Natural killer cell treated with Interleukin-12 subunit alpha and Interleukin-12 subunit beta and Interleukin-15 and Interleukin-18, amount 100 ng/mL, for 72 hours (primary cell): ENCODE measurements around the gene PGPEP1. TPM values are rescaled to one million over a fixed set of nuclear protein-coding genes. Genes with fewer than 3 reads are reported as not detected.

ENCODE experiments used
- total RNA-seq, 2 donors: library from RNA; stranded (reverse); gene quantifications; one replicate each; pipeline ENCODE4 v1.2.3, GENCODE V29; 2022

PGPEP1 gene
- total RNA-seq, 2 donors from 2014 or later = 42.1 to 50.7 TPM

Other genes starting within 250 kb of the PGPEP1 start
- 10 to 100 TPM; 30.3 to 31.4 TPM for gene MAST3, start 242.8 kb upstream of the PGPEP1 start, total RNA-seq
- 10 to 100 TPM; 12.6 to 20.1 TPM for gene PIK3R2, start 187.4 kb upstream of the PGPEP1 start, total RNA-seq
- gene IFI30, start 166.8 kb upstream of the PGPEP1 start, total RNA-seq = 100 to 1,000 TPM in 1 of 2 donors, 10 to 100 TPM in 1; 76.2 to 139 TPM
- 10 to 100 TPM; 17.4 to 34.2 TPM for gene MPV17L2, start 147.4 kb upstream of the PGPEP1 start, total RNA-seq
- 1 to 10 TPM; 3.9 to 5.1 TPM for gene RAB3A, start 136.6 kb upstream of the PGPEP1 start, total RNA-seq
- 1 to 10 TPM in 1 of 2 donors, under 1 TPM in 1; 0.22 to 1.4 TPM for gene PDE4C, start 114.2 kb upstream of the PGPEP1 start, total RNA-seq
- gene IQCN, start 66.1 kb upstream of the PGPEP1 start, total RNA-seq = 1 to 10 TPM; 1.5 to 4.0 TPM
- 100 to 1,000 TPM; 218 to 267 TPM for gene JUND, start 59.0 kb upstream of the PGPEP1 start, total RNA-seq
- 100 to 1,000 TPM; 153 to 223 TPM for gene LSM4, start 17.5 kb upstream of the PGPEP1 start, total RNA-seq
- gene GDF15, start 45.6 kb downstream of the PGPEP1 start, total RNA-seq = under 1 TPM in 1 of 2 donors, not detected in 1; 0.71 TPM
- not detected for gene LRRC25, start 57.0 kb downstream of the PGPEP1 start, total RNA-seq
- gene SSBP4, start 78.8 kb downstream of the PGPEP1 start, total RNA-seq = 100 to 1,000 TPM; 112 to 271 TPM
- gene ISYNA1, start 97.5 kb downstream of the PGPEP1 start, total RNA-seq = 10 to 100 TPM; 19.0 to 25.6 TPM
- gene ELL, start 181.5 kb downstream of the PGPEP1 start, total RNA-seq = 10 to 100 TPM; 52.3 to 75.2 TPM
- gene FKBP8, start 203.0 kb downstream of the PGPEP1 start, total RNA-seq = 100 to 1,000 TPM; 199 to 208 TPM
- 100 to 1,000 TPM; 105 to 144 TPM for gene KXD1, start 217.3 kb downstream of the PGPEP1 start, total RNA-seq
- 1,000 to 10,000 TPM; 1,148 to 1,390 TPM for gene UBA52, start 231.3 kb downstream of the PGPEP1 start, total RNA-seq
- gene REX1BD, start 248.2 kb downstream of the PGPEP1 start, total RNA-seq = 100 to 1,000 TPM in 1 of 2 donors, 10 to 100 TPM in 1; 81.5 to 104 TPM